NCI-H82 (cell line): ENCODE measurements around the gene LHX4.

Experiments used
- DNase-seq: peaks from one replicate; lab custom pipeline; 2025; lab: John Stamatoyannopoulos, UW

The LHX4 gene

GRCh38 chr1:180227861-180228647 is 2.0 kb upstream of the LHX4 start:
- DNase-seq = no peak

DNA sequence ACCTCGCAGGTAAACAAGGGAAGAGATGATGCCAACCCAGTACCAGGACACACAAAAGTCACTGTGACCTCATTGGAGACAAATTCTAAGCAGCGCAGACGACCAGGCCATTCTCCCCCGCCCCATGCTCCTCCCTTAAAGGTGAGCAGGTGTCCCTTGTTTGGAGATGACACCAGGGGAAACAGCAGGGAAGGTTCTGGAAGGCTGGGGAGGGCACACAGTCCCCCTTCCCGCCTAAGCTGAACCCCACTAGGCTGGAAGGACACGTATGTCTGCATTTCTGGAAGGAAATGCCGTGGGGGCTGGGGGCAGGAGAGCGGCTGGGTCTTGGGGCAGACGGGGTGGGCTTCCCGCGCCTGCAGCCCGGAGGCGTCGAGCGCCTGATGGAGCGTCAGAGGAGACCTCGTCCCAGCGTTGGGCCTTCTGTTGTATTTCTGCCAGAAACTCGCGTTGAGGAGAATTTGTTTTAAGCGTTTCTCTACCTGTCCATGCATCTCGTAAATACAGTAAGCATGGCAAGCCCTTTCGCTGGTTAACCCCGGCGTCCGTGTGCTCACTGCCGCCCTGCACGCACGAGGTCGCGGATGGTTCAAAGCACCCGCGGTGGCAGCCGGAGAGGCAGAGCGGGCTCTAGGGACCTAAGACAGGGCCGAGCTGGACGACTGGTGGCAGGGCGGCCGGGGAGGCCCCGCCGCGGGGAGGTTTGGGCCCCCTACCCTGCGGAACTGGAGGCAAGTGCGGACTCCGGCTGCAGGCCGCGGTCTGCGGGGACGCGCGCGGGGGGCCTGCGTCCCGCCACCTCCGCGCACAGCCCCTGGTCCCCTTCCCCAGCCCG is 1.2 kb upstream of the LHX4 start:
- DNase-seq = peak; percentile 56

GRCh38 chr1:180230416-180230790 is 339 bp downstream of the LHX4 start:
- DNase-seq = peak; percentile 85

GRCh38 chr1:180230791-180231505 is 884 bp downstream of the LHX4 start:
- peak; percentile 74 for DNase-seq

GRCh38 chr1:180231506-180231921 is 1.4 kb downstream of the LHX4 start:
- DNase-seq = peak; percentile 91

GRCh38 chr1:180231936-180232335 is 1.9 kb downstream of the LHX4 start:
- DNase-seq = peak; percentile 80

GRCh38 chr1:180232521-180233043 is 2.5 kb downstream of the LHX4 start:
- no peak for DNase-seq

DNA sequence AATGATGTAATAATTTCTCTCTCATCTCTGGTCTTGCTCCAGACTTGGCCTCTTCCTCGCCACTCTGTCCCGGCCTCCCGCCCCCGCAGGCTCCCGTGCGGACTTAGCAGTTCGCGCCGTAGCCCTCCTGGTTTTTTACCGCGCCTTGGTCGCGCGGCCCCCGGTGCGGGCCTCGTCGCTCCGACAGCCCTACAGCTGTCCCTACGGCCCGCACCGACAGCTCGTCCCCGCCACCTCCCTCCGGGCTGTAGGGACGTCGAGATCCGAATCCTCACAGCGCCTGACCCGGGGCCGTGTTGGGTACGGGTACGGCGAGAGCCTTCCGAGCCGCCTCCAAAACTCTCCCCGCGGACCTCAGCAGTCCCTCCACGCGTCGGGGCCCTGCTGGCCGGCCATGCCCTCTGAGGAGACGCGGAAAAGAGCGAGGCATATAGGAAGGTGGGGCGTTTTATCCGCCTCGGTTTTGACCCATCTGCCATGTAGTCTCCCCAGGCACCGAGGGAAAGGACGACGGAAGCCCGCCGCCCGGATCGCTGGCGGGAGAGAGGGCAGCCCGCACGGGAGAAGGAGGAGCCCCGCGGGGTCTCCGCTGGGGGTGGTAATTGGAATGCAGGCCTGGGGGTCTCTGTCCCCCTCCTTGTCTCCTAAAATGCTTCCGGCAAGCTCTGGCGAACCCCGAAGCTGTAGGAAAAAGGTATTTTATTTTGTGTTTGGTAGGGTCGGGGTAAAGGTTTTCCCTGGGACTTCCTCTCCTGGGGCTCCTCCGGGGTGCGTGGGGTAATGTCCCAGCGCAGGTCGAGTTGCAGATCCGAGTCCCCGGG is 3.3 kb downstream of the LHX4 start:
- DNase-seq = no peak

DNA sequence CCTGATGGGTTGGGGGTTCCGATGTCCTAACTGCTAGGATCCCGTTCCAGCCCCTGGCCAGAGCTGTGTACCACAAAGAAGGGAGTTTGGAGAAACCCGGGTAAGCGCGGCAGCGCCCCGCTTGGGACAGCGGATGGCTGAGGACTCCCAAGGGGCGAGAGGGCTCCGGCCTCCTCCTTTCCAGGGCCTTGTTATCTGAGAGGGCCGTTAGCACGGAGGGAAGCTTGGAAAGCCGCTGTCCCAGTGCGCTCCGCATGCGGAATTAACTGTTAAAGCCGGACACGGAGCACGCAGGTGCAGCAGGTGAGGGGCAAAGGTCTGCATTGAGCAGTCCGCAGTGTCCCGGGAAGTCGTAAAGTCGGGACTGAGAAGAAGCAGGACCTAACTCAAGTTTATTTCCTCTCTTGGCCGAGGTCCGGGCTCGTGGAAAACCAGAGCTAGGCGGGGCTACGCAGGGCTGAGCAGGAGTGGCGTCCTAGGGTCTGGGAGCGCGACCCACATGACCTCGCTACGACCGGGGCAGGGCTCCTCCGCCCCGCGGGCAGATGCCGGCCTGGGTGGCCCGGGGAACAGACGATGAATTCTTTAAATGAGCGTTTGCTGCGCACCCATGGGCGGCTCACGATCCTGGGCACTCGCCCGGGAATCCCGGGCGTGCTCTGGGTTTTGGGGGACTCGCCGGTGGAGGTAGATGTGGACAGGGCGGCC is 4.5 kb downstream of the LHX4 start:
- no peak for DNase-seq

DNA sequence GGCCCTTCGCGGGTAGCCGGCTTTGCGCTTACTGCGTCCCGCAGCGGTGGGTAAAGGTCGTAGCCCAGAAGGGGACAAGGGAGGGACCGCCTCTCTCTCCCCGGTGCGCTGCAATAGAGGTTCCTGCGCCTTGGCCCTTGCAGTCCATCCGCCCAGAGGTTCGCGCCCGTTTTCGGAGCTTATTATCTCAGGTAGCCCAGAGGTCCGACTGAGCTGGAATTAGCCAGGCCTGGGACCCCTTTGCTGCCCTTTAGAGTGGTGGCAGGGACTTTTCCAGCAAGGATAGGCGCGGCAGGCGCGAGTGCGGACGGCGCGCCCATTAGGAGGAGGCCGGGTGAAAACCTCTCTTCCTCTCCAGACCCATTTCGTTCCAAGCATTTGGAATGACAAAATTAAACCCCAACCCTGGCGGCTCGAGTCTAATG is 5.0 kb downstream of the LHX4 start:
- no peak for DNase-seq

- DNase-seq = no peak
Measured at GRCh38 chr1:180235502-180236239, 5.6 kb downstream of the LHX4 start.

GRCh38 chr1:180236698-180237509 is 6.8 kb downstream of the LHX4 start:
- no peak for DNase-seq

- no peak for DNase-seq
Measured at GRCh38 chr1:180237869-180238476, 7.9 kb downstream of the LHX4 start.

DNA sequence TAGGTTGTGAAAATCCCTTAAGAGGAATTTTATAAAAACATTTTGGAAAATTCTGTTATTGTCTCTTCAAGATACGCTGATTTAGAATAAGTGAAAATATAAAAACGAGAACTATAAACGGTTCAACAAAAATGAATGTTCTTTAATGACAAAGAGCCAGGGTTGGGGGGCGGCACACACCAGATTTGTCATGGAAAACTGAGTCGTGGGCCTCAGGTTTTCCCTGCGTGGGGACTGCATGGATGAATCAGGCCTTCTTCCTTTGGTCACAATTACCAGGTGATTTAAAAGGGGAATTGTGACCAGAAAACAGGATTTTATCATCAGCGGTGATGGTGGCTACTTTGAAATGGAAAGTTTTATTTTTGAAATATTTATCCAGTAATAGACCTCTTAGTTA is 8.6 kb downstream of the LHX4 start:
- no peak for DNase-seq

- no peak for DNase-seq
Measured at GRCh38 chr1:180239145-180240096, 9.4 kb downstream of the LHX4 start.

DNA sequence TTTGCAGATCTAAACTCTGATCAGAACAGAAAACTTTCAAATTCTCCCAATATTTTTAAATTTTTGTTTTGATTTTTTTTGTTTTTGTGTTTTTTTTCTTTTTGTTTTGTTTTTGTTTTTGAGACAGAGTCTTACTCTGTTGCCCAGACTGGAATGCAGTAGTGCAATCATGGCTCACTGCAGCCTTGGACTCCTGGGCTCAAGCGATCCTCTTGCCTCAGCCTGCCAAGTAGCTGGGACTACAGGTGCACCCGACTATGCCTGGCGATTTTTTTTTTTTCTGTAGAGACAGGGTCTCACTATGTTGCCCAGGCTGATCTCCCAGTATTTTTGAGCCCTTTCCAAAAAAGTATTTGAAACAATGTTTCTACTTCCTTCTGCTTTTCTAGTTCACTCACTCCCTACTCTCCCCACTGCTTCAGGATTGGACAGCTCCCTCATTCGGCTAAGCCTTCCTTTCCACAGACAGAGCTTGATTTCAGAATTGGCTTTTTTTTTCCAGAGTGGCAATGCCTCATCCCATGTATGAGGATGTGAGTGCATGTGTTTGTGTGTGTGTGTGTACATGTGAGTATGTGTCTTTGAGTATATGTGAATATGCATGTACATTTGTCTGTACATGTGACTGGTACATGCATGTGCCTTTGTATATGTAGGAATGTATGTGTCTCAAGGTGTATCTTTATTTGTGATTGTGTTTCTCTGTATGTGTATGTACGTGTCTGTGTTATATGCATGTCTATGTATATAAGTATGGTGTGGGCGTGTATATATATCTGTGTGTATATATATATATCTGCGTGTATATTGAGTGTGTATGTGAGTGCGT is 11.9 kb downstream of the LHX4 start:
- no peak for DNase-seq
